ENCODE results near the gene RASD2.
A peak's percentile ranks its signal among the peaks of the same experiment; 100 is the strongest.
"Not testable (repeated sequence)": the region's sequence is repeated elsewhere in the genome, so short reads cannot be mapped to it uniquely, and the experiment has no call there.

RASD2 gene, protein sequence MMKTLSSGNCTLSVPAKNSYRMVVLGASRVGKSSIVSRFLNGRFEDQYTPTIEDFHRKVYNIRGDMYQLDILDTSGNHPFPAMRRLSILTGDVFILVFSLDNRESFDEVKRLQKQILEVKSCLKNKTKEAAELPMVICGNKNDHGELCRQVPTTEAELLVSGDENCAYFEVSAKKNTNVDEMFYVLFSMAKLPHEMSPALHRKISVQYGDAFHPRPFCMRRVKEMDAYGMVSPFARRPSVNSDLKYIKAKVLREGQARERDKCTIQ

GRCh38 chr22:35540595-35541253 is at the start of gene RASD2:
RASD2 (plus strand) TSS chr22:35540831; CDS start chr22:35546810, 5,979 bp downstream.
- peak; percentile 43 for DNase-seq
- ATAC-seq = peak; percentile 42

DNA sequence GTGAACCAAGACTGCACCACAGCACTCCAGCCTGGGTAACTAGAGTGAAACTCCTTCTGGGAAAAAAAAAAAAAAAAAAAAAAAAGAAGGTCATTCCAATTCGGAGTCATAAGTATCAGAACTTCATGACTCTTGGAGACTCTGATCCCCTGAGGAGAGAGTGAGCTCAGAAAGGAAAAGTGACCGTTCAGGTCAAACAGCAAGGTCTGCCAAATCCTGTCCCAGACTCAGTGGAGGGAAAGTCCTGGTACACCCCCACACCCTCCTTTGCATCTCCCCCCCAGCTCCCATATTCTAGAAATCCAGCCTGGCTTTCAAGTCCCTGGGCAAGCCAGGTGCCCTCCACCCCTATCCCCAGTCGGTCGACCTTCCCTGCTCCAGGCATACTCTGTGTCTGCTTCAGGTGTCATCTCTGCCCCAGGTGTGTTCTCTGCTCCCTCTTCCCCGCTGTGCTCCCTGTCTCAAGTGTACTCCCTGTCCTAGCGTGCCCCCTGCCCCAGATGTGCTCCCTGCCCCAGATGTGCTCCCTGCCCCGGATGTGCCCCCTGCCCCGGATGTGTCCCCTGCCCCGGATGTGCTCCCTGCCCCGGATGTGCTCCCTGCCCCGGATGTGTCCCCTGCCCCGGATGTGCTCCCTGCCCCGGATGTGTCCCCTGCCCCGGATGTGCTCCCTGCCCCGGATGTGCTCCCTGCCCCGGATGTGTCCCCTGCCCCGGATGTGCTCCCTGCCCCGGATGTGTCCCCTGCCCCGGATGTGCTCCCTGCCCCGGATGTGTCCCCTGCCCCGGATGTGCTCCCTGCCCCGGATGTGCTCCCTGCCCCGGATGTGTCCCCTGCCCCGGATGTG is 49.3 kb upstream of the RASD2 start:
- DNase-seq, ATAC-seq: not testable (repeated sequence)

DNA sequence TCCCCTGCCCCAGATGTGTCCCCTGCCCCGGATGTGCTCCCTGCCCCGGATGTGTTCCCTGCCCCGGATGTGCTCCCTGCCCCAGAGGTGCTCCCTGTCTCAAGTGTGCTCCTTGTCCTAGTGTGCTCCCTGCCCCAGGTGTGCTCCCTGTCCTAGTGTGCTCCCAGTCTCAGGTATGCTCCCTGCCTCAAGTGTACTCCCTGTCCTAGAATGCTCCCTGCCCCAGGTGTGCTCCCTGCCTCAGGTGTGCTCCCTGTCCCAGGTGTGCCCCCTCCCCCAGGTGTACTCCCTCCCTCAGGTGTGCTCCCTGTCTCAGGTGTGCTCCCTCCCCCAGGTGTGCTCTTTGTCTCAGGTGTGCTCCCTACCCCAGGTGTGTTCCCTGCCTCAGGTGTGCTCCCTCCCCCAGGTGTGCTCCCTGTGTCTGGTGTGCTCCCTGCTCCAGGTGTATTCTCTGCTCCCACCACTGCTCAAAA is 48.7 kb upstream of the RASD2 start:
- no peak for ATAC-seq
- no peak for DNase-seq

DNA sequence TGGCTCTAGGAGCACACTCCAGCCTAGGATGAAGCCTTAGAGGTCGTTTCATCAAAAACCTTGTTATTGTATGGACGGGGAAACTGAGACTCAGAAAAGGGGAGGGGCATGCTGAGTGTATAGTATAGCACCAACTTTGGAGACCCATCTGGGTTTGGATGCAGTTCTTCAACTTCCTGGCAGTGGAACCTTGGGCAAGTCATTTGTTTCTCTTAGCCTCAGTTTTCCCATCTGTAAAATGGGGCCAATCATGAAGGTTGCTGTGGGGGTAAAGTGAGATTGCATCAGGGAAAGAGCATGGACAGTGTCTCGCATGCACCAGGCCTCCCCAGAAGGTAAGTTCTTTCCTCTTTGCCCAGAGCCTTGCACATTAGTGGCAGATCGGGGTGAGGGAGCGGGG is 47.6 kb upstream of the RASD2 start:
- ATAC-seq (no peak), DNase-seq (no peak)

DNA sequence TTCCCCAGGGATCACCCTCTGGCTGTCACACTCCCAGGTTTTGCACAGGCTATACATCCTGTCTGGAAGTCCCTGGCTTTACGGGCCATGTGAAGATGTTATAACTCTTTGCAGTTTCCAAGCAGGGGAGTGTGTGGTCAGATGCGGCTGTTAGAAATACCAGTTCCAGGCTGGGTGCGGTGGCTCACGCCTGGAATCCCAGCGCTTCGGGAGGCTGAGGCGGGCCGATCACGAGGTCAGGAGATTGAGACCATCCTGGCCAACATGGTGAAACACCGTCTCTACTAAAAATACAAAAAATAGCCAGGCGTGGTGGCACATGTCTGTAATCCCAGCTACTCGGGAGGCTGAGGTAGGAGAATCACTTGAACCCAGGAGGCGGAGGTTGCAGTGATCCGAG is 44.9 kb upstream of the RASD2 start:
- ATAC-seq, DNase-seq: not testable (repeated sequence)

- DNase-seq (no peak), ATAC-seq (no peak)
These were observed 43.8 kb upstream of the RASD2 start for GRCh38 chr22:35496768-35497312.

DNA sequence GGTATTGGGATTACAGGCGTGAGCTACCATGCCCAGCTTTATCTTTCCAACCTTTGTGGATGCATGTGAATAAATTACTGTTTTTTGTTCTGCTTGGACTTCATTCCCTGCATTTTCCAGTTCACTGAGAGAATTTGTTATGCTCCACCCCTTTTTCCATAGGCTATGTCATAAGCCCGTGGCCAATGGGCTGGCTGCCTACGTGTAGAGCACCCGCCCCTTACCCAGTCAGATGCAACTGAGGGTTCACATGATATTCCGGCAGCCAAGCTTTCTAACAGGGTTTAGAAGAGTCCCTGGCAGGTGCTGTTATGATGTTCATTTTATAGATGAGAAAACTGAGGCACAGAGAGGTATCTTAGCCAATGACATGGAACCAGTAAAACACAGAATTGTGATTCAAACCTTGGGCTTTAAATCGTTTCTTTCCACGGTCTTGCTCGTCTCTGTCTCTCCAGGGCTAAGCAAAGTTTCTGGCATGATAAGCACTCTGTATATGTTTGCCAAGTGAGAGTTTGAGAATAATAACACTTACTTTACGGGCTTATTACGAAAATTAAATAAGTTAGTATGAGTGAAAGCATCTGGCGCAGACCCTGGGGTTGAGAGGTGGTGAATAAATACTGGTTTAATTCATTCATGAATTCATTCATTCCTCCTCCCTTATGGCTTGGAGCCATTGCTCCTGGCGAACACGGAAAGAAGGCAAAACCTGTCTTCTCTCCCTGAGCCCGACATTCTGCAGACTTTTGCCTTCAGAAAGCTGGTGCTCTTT is 42.4 kb upstream of the RASD2 start:
- no peak for DNase-seq
- no peak for ATAC-seq

- ATAC-seq = no peak
These were observed 37.8 kb upstream of the RASD2 start for GRCh38 chr22:35502836-35503235.

GRCh38 chr22:35505399-35506258 is 35.0 kb upstream of the RASD2 start:
- ATAC-seq = peak; percentile 28
- no peak for DNase-seq

More at GRCh38 chr22:35502836-35503235, 37.8 kb upstream of the RASD2 start:
- no peak for DNase-seq

GRCh38 chr22:35506259-35506570 is 34.4 kb upstream of the RASD2 start:
- ATAC-seq = no peak
- no peak for DNase-seq

- not testable (repeated sequence) for ATAC-seq, DNase-seq
These were observed 32.8 kb upstream of the RASD2 start for GRCh38 chr22:35507851-35508250.

DNA sequence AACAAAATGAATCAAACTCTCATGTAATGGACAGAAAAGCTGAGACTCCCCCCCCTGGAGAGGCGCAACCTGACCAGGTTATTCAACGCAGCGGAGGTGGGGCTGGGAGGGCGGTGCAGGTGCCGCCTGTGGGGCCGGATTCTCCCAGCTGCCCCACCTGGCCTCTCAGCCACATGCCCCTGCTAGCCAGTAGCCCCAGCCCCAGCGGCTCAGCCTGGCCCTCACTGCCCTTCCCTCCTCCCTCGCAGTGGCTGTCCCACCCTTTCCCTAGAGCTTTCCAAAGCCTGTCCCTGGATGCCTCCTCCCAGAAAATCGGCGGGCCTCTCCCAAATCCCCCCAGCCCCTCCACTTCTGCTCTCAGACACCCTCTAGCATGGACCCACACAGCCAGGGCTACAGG is 31.2 kb upstream of the RASD2 start:
- no peak for DNase-seq
- no peak for ATAC-seq

DNA sequence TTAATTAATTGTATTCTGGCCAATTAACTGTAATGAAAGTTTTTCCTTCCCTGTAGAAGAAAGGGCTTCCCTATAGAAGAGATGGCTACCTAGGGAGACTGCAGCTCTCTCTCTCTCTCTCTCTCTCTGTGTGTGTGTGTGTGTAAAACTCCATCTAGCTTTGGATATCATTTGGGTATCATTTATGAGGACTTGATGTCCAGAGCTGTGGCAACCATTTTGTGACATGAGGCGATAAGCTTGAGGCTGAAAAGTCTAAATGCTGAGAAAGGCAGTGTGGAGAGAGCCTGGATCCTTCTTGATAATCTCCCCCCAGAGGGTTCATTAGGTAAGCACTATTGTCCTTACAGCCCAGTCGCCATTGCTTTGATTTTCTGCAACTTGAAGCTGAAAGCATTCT is 30.7 kb upstream of the RASD2 start:
- ATAC-seq (no peak), DNase-seq (no peak)

DNA sequence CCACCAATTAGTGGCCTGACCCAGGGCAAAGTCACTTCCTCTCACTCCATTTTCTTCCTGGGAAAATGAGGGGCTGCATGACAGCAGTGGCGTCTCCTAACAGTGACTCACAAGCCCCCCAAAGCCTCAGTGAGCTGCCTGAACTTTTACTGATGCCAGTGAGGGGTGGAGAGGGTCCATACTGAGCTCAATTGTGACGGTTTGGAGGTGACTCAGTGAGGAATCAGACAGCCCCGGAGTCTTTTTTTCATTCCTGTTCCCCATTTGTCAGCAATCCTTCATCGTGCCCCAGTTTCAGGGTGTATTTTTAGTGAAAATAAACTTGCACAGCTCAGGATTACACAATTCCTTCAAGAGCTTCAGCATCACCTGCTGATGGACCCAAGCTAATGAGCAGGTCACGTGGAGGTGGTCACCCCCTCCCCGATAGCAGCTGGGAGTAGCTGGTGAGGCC is 30.1 kb upstream of the RASD2 start:
- ATAC-seq = no peak

DNA sequence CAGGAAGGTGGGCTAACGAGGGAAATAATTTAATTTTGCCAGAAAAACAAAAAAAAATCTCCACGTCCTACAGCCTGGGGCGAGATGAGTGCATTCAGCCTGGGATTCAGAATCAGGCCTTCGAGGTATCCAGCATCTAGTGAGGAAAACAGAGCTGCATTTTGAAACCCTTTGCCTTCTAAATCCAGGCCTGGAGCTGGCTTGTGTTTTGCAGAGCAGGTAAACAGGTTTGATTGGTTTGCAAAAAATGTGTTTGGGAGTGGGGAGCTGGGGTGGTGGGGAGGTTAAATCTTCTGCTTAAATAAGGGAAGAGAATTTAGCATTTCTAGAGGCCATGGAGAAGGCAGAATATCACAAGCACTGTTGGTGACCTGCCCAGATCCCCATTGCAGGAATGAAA is 29.7 kb upstream of the RASD2 start:
- ATAC-seq (no peak), DNase-seq (no peak)

More for the DNA sequence above, 30.1 kb upstream of the RASD2 start:
- DNase-seq = no peak

GRCh38 chr22:35514366-35514765 is 26.3 kb upstream of the RASD2 start:
- ATAC-seq (no peak), DNase-seq (no peak)

DNA sequence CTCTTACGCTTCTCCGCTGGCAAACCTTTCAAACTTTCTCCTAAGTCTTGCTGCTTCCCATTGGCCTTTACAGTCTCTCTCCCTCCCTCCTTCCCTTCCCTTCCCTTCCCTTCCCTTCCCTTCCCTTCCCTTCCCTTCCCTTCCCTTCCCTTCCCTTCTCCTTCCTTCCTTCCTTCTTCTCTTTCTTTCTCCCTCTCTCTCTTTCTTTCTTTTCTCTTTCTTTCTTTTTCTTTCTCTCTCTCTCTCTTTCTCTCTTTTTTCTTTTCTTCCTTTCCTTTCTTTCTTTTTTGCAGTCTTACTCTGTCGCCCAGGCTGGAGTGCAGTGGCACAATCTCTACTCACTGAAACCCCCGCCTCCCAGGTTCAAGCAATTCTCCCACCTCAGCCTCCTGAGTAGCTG is 24.7 kb upstream of the RASD2 start:
- DNase-seq, ATAC-seq: not testable (repeated sequence)

DNA sequence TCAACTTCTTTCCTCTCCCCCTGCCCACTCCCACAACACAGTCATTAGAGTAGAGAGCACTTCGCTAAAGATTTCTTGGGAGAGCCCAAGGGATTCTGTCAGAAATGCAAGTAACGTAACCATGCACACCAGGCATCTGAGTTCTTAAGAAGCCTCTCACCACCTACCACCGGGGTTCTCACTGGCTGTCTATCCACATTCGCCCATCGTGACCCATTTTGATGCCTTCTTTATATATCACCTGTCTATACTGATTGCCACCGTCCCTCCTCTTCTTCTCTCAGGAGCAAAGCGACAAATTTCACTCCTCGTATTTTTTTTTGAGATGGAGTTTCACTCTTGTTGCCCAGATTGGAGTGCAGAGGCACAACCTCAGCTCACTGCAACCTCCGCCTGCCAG is 23.9 kb upstream of the RASD2 start:
- DNase-seq (no peak), ATAC-seq (no peak)

GRCh38 chr22:35517207-35517606 is 23.4 kb upstream of the RASD2 start:
- ATAC-seq = no peak
- DNase-seq = no peak

DNA sequence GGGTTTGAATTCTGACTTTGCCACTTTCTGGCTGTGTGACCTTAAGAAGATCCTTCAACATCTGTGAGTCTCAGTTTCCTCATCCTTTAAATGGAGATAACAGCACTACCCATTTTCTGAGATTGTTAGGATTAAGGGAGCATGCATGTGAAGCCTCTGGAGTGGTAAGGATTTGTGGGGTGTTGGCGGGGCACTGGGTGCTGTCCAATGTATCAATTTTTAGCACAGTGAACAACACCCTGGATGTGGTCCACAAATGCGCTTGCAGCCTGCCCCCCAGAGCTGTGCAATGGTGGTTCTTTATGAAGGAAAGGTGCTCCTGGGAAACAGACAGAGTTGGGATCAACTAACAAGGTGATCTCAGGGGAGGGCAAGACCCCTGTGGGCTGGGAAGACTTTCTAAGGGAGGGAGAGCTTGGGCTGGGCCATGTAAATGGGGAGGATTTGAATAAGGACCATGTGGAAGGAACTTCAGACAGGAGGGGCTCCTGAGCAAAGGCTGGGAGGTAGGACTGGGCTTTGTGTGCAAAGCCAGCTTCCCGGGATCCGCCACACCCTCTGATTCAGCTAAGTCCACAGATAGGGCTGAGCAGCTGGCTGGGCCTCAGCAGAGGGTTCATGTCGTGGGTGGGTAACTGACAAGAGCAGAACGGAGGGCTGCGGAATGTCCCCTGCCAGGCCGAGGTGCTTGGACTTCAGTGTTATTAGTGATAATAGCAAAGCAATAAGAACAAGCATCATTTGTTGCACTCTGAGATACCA is 22.7 kb upstream of the RASD2 start:
- DNase-seq = no peak
- ATAC-seq = no peak
